Astrocyte (in vitro differentiated cells and primary cell): ENCODE results near the gene CALY.

Source experiments
- EZH2 ChIP-seq: IDR thresholded peaks from 2 replicates; pipeline ENCODE4 v1.6.1; 2012; ENCODE audit warnings: mild to moderate bottlenecking, low read length, inconsistent platforms; ENCODE audit not compliant: insufficient read depth
- TF ChIP-seq, protein P1 (sequence below): IDR thresholded peaks from 2 replicates; pipeline ENCODE4 v1.5.1; 2011; ENCODE audit warnings: low read depth, mild to moderate bottlenecking, inconsistent platforms, low read length, moderate library complexity; ENCODE audit not compliant: insufficient read depth

DNA sequence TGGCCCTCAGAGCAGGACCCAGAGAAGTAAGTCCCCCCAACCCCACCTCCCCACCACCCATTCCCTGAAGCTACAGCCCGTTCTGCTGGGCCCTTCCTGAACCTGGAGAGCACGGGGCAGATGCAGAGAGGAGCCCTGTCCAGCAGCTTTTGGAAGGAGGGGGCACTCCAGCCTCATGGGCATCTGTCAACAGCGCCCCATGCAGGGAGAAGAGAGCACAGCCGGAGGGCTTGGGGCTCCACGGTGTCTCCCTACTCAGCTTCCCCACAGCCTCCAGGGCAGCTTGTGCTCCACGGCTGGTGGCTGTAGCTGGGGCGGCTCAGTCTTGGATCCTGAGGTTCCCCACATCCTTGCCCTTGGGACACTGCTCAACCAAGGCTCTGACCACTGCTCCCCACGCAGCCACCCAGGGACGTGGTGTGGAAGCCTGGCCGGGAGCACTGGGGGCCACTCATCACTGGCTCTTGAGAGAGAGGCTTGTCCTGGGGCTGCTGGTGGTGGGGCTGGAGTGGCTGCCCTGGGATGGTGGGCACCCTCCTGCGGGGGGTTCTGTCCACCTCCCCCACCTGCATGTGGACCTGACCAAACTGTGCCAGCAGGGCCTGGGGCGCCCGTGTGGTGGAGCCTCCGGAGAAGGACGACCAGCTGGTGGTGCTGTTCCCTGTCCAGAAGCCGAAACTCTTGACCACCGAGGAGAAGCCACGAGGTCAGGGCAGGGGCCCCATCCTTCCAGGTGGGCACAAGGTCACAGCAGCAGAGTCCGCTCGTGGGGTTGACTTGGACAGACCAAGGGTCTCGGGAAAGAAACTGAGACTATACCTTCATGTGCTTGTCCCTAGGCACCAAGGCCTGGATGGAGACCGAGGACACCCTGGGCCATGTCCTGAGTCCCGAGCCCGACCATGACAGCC, 15.0 kb upstream of the CALY start:
- TF ChIP-seq, protein P1, sequence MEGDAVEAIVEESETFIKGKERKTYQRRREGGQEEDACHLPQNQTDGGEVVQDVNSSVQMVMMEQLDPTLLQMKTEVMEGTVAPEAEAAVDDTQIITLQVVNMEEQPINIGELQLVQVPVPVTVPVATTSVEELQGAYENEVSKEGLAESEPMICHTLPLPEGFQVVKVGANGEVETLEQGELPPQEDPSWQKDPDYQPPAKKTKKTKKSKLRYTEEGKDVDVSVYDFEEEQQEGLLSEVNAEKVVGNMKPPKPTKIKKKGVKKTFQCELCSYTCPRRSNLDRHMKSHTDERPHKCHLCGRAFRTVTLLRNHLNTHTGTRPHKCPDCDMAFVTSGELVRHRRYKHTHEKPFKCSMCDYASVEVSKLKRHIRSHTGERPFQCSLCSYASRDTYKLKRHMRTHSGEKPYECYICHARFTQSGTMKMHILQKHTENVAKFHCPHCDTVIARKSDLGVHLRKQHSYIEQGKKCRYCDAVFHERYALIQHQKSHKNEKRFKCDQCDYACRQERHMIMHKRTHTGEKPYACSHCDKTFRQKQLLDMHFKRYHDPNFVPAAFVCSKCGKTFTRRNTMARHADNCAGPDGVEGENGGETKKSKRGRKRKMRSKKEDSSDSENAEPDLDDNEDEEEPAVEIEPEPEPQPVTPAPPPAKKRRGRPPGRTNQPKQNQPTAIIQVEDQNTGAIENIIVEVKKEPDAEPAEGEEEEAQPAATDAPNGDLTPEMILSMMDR = no peak
- no peak for TF ChIP-seq EZH2
